Right forelimb (tissue), 1 donor: ENCODE results near the gene GPR137B.
A peak's percentile ranks its signal among the peaks of the same experiment; 100 is the strongest.

Source experiments
- DNase-seq: peaks from one replicate; pipeline ENCODE4 v3.0.0-alpha.2; 2018

The GPR137B gene, protein sequence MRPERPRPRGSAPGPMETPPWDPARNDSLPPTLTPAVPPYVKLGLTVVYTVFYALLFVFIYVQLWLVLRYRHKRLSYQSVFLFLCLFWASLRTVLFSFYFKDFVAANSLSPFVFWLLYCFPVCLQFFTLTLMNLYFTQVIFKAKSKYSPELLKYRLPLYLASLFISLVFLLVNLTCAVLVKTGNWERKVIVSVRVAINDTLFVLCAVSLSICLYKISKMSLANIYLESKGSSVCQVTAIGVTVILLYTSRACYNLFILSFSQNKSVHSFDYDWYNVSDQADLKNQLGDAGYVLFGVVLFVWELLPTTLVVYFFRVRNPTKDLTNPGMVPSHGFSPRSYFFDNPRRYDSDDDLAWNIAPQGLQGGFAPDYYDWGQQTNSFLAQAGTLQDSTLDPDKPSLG

GRCh38 chr1:236142253-236143103 lies at the start of gene GPR137B:
Gene GPR137B (plus strand): TSS chr1:236142539. CDS start chr1:236142623, 84 bp downstream.
- DNase-seq, result peak; percentile 65

GRCh38 chr1:236092899-236093298 lies 49.4 kb upstream of the GPR137B start:
- DNase-seq, result no peak

- DNase-seq, result no peak
These were observed 46.4 kb upstream of the GPR137B start for GRCh38 chr1:236095705-236096520.

GRCh38 chr1:236096660-236097482 lies 45.5 kb upstream of the GPR137B start:
- DNase-seq, result peak; percentile 95

- DNase-seq, result no peak
These were observed 44.1 kb upstream of the GPR137B start for GRCh38 chr1:236098267-236098666.

DNA sequence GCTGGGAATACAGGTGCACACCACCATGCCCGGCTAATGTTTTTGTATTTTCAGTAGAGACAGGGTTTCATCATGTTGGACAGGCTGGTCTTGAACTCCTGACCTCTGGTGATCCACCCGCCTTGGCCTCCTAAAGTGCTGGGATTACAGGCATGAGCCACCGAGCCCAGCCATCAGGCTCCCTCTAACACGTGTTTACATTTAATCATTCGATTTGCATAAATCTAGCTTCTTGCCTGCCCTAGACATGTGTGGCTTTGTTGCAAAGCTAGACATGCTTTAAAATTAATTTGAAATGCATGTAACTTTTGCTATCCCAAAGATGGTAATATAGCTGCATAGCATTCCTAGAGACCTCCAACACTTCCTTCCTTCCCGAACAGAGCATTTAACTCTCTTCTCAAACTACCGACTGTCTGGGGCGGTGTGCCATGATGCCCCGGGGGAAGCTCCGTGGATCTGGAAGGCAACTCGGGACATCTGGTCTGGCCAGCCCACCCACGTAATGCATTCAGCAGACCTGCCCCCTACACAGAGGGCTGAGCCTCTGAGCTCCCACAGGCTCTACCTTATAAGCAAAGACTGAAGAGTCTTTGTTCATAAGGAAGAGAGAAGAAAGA lies 42.9 kb upstream of the GPR137B start:
- peak; percentile 76 for DNase-seq

- no peak for DNase-seq
These were observed 41.5 kb upstream of the GPR137B start for GRCh38 chr1:236100799-236101198.

DNA sequence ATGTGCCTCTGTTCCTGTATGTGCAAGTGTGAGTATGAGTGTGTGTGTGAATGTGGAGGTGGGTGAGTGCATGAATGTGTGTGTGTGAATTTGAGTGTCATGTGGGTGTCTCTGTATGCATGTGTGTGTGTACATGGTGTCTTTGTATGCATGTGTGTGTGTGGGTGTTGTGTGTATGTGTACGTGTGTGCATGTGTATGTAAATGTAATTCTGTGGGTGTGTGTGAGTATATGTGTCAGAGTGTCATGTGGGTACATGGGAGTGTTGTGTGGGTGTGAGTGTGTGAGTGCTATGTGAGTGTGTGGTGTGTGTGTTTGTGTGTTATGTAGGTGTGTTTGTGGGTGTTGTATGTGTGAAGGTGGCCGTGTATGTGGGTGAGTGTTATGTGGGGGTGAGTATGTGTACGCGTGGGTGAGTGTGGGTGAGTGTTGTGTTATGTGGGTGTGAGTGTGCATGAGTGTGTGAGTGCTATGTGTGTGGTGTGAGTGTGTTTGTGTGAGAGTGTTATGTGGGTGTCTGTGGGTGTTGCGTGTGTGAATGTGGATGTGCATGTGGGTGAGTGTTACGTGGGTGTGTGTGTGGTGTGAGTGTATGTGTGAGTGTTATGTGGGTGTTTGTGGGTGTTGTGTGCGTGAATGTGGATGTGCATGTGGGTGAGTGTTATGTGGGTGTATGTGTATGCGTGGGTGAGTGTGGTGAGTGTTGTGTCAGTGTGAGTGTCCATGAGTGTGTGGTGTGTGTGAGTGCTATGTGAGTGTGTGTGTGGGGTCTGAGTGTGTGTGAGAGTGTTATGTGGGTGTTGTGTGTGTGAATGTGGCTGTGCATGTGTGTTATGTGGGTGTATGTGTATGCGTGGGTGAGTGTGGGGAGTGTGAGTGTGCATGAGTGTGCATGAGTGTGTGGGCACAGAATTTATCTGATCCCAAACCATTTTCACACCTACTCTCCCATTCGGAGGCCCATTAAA lies 40.8 kb upstream of the GPR137B start:
- DNase-seq, result no peak

- no peak for DNase-seq
These were observed 39.7 kb upstream of the GPR137B start for GRCh38 chr1:236102611-236103010.

DNA sequence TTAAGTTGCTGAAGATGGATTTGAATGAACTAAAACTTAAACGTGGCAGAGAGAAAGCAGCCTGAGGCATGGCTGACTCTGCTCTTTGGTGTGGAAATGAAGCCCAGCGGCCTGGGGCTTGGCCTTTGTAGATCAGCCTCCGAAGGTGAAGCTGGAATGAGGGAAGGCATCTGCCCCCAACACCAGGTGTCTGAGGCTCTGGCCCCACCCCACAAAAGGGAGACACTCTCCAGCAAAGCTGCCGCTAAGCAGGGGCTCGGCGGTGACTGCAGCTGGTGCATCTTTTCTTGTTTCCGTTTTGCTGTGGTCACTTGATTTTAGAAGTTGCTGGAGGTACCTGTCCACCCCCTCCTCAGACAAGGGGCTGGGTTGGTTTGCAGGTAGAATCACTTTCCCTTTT lies 39.3 kb upstream of the GPR137B start:
- DNase-seq, result no peak

DNA sequence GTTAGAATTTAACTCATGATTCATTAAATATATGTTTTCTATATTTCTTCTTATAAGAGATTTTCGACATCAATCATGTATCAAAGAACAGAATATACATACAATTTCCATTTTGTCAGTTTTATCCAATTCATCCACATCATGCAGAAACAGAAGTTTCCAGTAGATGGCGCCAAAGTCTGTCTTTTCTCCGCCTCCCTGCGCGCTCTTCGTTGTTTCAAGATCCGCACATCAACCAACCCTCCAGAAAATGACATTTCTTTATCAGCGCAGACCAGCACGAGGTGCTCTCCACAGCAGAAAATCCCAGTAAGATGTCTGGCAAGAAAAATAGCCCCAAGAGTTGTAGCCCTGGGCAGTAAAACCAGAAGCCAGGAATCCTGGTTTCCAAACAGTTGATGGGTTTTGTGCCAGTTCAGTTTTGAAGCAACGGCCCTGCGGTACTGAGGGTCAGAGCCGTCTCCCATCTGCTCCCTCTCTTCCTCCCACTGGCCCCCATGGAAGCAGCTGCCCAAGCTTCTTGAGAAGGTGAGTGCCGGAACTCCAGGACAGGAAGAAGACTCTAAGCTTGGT lies 38.6 kb upstream of the GPR137B start:
- peak; percentile 74 for DNase-seq

DNA sequence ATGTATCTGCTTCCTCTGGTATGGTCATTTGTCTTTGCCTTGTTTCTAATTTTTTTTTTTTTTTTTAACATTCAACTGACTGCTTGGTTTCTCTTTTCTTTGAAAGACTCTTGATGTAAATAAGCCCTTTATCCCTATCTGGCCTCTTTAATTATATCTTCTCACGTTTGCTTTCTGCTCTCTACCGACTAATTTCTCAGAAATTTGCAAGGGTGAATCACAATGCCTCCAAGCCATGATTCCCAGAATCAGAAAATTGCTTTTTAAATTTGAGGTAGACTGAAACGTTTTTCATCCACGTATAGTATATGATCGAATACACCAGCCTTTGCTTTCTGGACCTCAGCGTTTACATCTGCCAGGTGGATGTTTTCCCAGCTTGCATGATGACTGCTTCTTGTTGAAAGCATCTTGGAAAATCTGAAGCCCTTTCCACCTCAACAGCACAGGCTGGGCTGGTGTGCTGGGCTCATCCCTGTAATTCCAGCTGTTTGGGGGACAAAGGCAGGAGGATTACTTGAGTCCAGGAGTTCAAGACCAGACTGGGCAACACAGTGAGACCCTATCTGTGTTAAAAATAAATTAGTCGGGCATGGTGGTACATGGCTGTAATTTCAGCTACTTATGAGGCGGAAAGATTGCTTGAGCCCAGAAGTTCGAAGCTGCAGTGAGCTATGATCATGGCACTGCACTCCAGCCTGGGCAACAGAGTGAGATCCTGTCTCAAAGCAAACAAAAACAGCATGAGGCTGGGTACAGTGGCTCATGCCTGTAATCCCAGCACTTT lies 35.0 kb upstream of the GPR137B start:
- no peak for DNase-seq

DNA sequence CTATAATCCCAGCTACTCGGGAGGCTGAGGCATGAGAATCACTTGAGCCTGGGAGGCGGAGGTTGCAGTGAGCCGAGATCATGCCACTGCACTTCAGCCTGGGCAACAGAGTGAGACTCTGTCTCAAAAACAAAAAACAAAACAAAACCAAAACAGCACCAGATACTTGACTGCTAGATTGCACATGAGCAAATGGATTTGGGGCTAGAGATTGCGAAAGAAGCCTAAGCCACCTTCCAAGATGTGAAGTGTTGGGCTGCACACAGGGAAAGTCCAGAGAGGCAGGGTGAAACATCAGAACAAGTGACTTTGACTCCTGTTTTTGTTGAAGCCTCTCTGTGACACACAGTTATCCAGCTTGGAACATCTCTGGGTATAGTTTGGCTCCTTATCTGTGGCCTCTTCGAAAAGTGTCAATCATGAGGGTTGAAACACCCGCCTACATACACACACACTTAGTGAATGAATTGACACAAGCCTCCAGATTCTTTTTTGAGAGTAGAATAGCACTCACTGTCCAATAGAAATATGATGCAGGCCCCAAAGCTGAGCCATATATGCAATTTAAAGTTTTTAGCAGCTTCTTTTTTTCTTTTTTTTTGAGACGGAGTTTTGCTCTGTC lies 34.2 kb upstream of the GPR137B start:
- DNase-seq, result no peak

- DNase-seq, result no peak
These were observed 32.2 kb upstream of the GPR137B start for GRCh38 chr1:236110137-236110536.

GRCh38 chr1:236111527-236112331 lies 30.6 kb upstream of the GPR137B start:
- no peak for DNase-seq

DNA sequence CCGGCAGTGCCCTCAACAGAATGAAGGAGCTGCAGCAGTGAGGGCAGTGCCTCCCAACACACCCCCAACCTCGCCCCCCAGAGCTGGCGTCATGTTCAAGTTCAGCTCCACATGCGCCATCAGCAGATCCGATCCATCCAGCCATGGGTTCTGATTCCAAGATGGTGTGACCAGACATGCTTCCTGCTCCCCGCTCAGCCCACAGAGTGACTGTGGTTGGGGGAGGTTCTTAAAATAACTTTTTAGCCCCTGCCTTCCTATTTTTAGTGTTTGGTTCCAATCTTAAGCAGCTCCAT lies 30.1 kb upstream of the GPR137B start:
- DNase-seq, result no peak

GRCh38 chr1:236113324-236114032 lies 28.9 kb upstream of the GPR137B start:
- peak; percentile 12 for DNase-seq
